H1 (cell line): ENCODE results near the gene ABCA9.

Experiments used
- CTCF ChIP-seq, 3 experiments: IDR thresholded peaks; 1 replicate in 2 of 3; 2 replicates in 1 of 3; pipeline versions ENCODE4 v1.5.1 to v1.6.1; 2011; ENCODE audit warnings: low read length in 3 of 3, mild to moderate bottlenecking in 3 of 3, inconsistent platforms in 2 of 3, low read depth in 1 of 3, moderate library complexity in 1 of 3; ENCODE audit not compliant: insufficient read depth in 1 of 3; ENCODE audit errors: control extremely low read depth in 1 of 3
- EP300 ChIP-seq, 2 experiments: IDR thresholded peaks; 1 replicate in 1 of 2; 2 replicates in 1 of 2; pipeline ENCODE4 v1.6.1; 2011 to 2012; ENCODE audit warnings: low read depth in 2 of 2, low read length in 2 of 2, mild to moderate bottlenecking in 2 of 2, borderline replicate concordance in 1 of 2, inconsistent platforms in 1 of 2, moderate library complexity in 1 of 2

- TF ChIP-seq CTCF (IDR thresholded peaks at IDR 0.05; ENCODE audit: control extremely low read depth in 1 of 3, insufficient read depth in 1 of 3, low read depth in 1 of 3, low read length in 3 of 3), result no peak
- TF ChIP-seq EP300 (IDR thresholded peaks at IDR 0.05; ENCODE audit: borderline replicate concordance in 1 of 2, low read depth in 2 of 2, low read length in 2 of 2), result no peak
These were observed 1.1 kb downstream of the ABCA9 start for GRCh38 chr17:69059458-69060175.
